Mesendoderm (in vitro differentiated cells): ENCODE measurements around the gene CD38.

Source experiments
- DNase-seq: peaks from one replicate; pipeline ENCODE4 v3.0.0; 2013
- H2AK5ac ChIP-seq: 2 replicates; pipeline ENCODE4 v1.6.1; 2013; ENCODE audit warnings: low read length, inconsistent platforms
- H2BK120ac ChIP-seq: 2 replicates; pipeline ENCODE4 v1.6.1; 2013; ENCODE audit warnings: low read depth, mild to moderate bottlenecking, low read length, moderate library complexity, mixed read lengths
- H2BK15ac ChIP-seq: replicated peaks from 2 replicates; pipeline ENCODE4 v1.6.1; 2013; ENCODE audit warnings: low read depth, mild to moderate bottlenecking, moderate library complexity
- H2BK5ac ChIP-seq: 2 replicates; pipeline ENCODE4 v1.6.1; 2013; ENCODE audit warnings: low read length, inconsistent platforms
- H3K18ac ChIP-seq: 2 replicates; pipeline ENCODE4 v1.6.1; 2013; ENCODE audit warnings: mild to moderate bottlenecking, low read length, mixed read lengths
- H3K23ac ChIP-seq: one replicate; pipeline ENCODE4 v1.6.1; 2013; ENCODE audit warnings: low read length
- H3K27ac ChIP-seq: 2 replicates; pipeline ENCODE4 v1.5.1; 2013; ENCODE audit warnings: low read depth, mild to moderate bottlenecking, inconsistent platforms, low read length, moderate library complexity
- H3K27me3 ChIP-seq: 2 replicates; pipeline ENCODE4 v1.6.1; 2013; ENCODE audit warnings: low read length, control low read depth, mild to moderate bottlenecking, inconsistent platforms; ENCODE audit not compliant: insufficient read depth, poor library complexity
- H3K36me3 ChIP-seq: 2 replicates; pipeline ENCODE4 v1.6.1; 2013; ENCODE audit warnings: low read length, inconsistent platforms; ENCODE audit not compliant: control insufficient read depth, insufficient read depth
- H3K4ac ChIP-seq: one replicate; pipeline ENCODE4 v1.6.1; 2013; ENCODE audit warnings: low read depth, mild to moderate bottlenecking, low read length, moderate library complexity
- H3K4me1 ChIP-seq: 2 replicates; pipeline ENCODE4 v1.6.1; 2013; ENCODE audit warnings: low read depth, low read length, inconsistent platforms; ENCODE audit not compliant: control insufficient read depth
- H3K4me2 ChIP-seq: 2 replicates; pipeline ENCODE4 v1.6.1; 2013; ENCODE audit warnings: low read length
- H3K4me3 ChIP-seq: 2 replicates; pipeline ENCODE4 v1.5.1; 2013; ENCODE audit warnings: mild to moderate bottlenecking, low read length
- H3K56ac ChIP-seq: one replicate; pipeline ENCODE4 v1.6.1; 2013; ENCODE audit warnings: low read length
- H3K79me1 ChIP-seq: 2 replicates; pipeline ENCODE4 v1.6.1; 2013; ENCODE audit warnings: low read length, inconsistent platforms
- H3K79me2 ChIP-seq: 2 replicates; pipeline ENCODE4 v1.6.1; 2013; ENCODE audit warnings: mild to moderate bottlenecking, low read length; ENCODE audit not compliant: control insufficient read depth, insufficient read depth
- H3K9ac ChIP-seq: 2 replicates; pipeline ENCODE4 v1.6.1; 2013; ENCODE audit warnings: low read length, inconsistent platforms
- H4K5ac ChIP-seq: one replicate; pipeline ENCODE4 v1.6.1; 2013; ENCODE audit warnings: low read length
- H4K8ac ChIP-seq: one replicate; pipeline ENCODE4 v1.6.1; 2013; ENCODE audit warnings: low read depth, mild to moderate bottlenecking, control low read depth, low read length, moderate library complexity
- WGBS: extraction: QIAGEN DNeasy Blood & Tissue Kit; methylation state at CpG from one replicate; pipeline ENCODE4 v1.1.7; 2013; ENCODE audit warnings: low lambda C conversion rate, missing lambda C conversion rate; ENCODE audit not compliant: insufficient coverage; ENCODE audit errors: extremely low coverage; 5-methylcytosine and 5-hydroxymethylcytosine counted together

The CD38 gene

GRCh38 chr4:15893962-15894361 lies 115.8 kb downstream of the CD38 start:
- no peaks in the 10 kb centered on the region for H3K36me3 ChIP-seq
- H3K4ac ChIP-seq, result no peak overlapping the region
- H3K4me3 ChIP-seq, result no peak overlapping the region
- no peak overlapping the region for H2BK120ac ChIP-seq
- no peaks in the 10 kb centered on the region for H3K27me3 ChIP-seq
- no peak overlapping the region for H2BK15ac ChIP-seq
- H3K56ac ChIP-seq, result no peak overlapping the region
- H3K23ac ChIP-seq, result no peak overlapping the region
- H3K18ac ChIP-seq, result no peak overlapping the region
- no peak overlapping the region for H4K8ac ChIP-seq
- no peak overlapping the region for H2BK5ac ChIP-seq
- no peak overlapping the region for H4K5ac ChIP-seq
- no peaks in the 10 kb centered on the region for H3K4me1 ChIP-seq
- DNase-seq, result no peak
- no peak overlapping the region for H3K9ac ChIP-seq
- H3K4me2 ChIP-seq, result no peak overlapping the region
- no peaks in the 10 kb centered on the region for H3K79me2 ChIP-seq
- H3K27ac ChIP-seq, result no peak overlapping the region
- no peak overlapping the region for H2AK5ac ChIP-seq
- no peaks in the 10 kb centered on the region for H3K79me1 ChIP-seq
- no CpG with 5 or more reads among the region's 4 CpGs for WGBS

GRCh38 chr4:15894393-15894792 lies 116.3 kb downstream of the CD38 start:
- H3K4me1 ChIP-seq, result no peaks in the 10 kb centered on the region
- H3K23ac ChIP-seq, result no peak overlapping the region
- no peak overlapping the region for H3K18ac ChIP-seq
- no peak overlapping the region for H3K4ac ChIP-seq
- DNase-seq, result no peak
- H3K36me3 ChIP-seq, result no peaks in the 10 kb centered on the region
- H3K27me3 ChIP-seq, result no peaks in the 10 kb centered on the region
- no peak overlapping the region for H2BK5ac ChIP-seq
- H2BK15ac ChIP-seq, result no peak overlapping the region
- H3K9ac ChIP-seq, result no peak overlapping the region
- H3K79me2 ChIP-seq, result no peaks in the 10 kb centered on the region
- no peak overlapping the region for H3K4me2 ChIP-seq
- no peak overlapping the region for H3K56ac ChIP-seq
- no peak overlapping the region for H4K8ac ChIP-seq
- no peak overlapping the region for H2AK5ac ChIP-seq
- H3K79me1 ChIP-seq, result no peaks in the 10 kb centered on the region
- H3K27ac ChIP-seq, result no peak overlapping the region
- H3K4me3 ChIP-seq, result no peak overlapping the region
- no peak overlapping the region for H4K5ac ChIP-seq
- no peak overlapping the region for H2BK120ac ChIP-seq
- WGBS, result no CpG with 5 or more reads among the region's 1 CpG

GRCh38 chr4:15894921-15895916 lies 117.1 kb downstream of the CD38 start:
- Histone ChIP-seq H2BK5ac (no peak overlapping the region), H2BK120ac (no peak overlapping the region), H3K9ac (no peak overlapping the region), H3K56ac (no peak overlapping the region), H3K4me3 (no peak overlapping the region), H4K5ac (no peak overlapping the region), H4K8ac (no peak overlapping the region), H2AK5ac (no peak overlapping the region), H3K36me3 (no peaks in the 10 kb centered on the region), H3K79me2 (no peaks in the 10 kb centered on the region), H3K79me1 (no peaks in the 10 kb centered on the region), H3K4me2 (no peak overlapping the region), H3K18ac (no peak overlapping the region), H3K23ac (no peak overlapping the region), H3K4ac (no peak overlapping the region), H3K27ac (no peak overlapping the region), H3K27me3 (no peaks in the 10 kb centered on the region), H2BK15ac (no peak overlapping the region), H3K4me1 (no peaks in the 10 kb centered on the region)
- no peak for DNase-seq
- WGBS, result no CpG with 5 or more reads among the region's 4 CpGs

GRCh38 chr4:15897577-15897976 lies 119.4 kb downstream of the CD38 start:
- H3K4ac ChIP-seq, result no peak overlapping the region
- H3K79me2 ChIP-seq, result no peaks in the 10 kb centered on the region
- H3K18ac ChIP-seq, result no peak overlapping the region
- H4K8ac ChIP-seq, result no peak overlapping the region
- no peak overlapping the region for H2BK5ac ChIP-seq
- DNase-seq, result no peak
- no peak overlapping the region for H3K56ac ChIP-seq
- no peak overlapping the region for H3K23ac ChIP-seq
- H2BK15ac ChIP-seq, result no peak overlapping the region
- no peaks in the 10 kb centered on the region for H3K36me3 ChIP-seq
- no peaks in the 10 kb centered on the region for H3K4me1 ChIP-seq
- no peak overlapping the region for H3K4me3 ChIP-seq
- H2BK120ac ChIP-seq, result no peak overlapping the region
- H3K9ac ChIP-seq, result no peak overlapping the region
- no peak overlapping the region for H3K27ac ChIP-seq
- H3K79me1 ChIP-seq, result no peaks in the 10 kb centered on the region
- no CpG with 5 or more reads among the region's 2 CpGs for WGBS
- H4K5ac ChIP-seq, result no peak overlapping the region
- H3K4me2 ChIP-seq, result no peak overlapping the region
- no peaks in the 10 kb centered on the region for H3K27me3 ChIP-seq
- H2AK5ac ChIP-seq, result no peak overlapping the region

- no peak for DNase-seq
- Histone ChIP-seq H2BK15ac (no peak overlapping the region), H3K27ac (no peak overlapping the region), H4K5ac (no peak overlapping the region), H3K18ac (no peak overlapping the region), H3K4me3 (no peak overlapping the region), H3K79me2 (no peaks in the 10 kb centered on the region), H2AK5ac (no peak overlapping the region), H3K56ac (no peak overlapping the region), H3K4me2 (no peak overlapping the region), H3K9ac (no peak overlapping the region), H3K36me3 (no peaks in the 10 kb centered on the region), H3K4ac (no peak overlapping the region), H3K27me3 (no peaks in the 10 kb centered on the region), H3K23ac (no peak overlapping the region), H2BK5ac (no peak overlapping the region), H4K8ac (no peak overlapping the region), H2BK120ac (no peak overlapping the region), H3K4me1 (no peaks in the 10 kb centered on the region), H3K79me1 (no peaks in the 10 kb centered on the region)
These were observed 120.8 kb downstream of the CD38 start for GRCh38 chr4:15898902-15899301.

- Histone ChIP-seq H3K4me2 (no peak overlapping the region), H3K4me1 (no peaks in the 10 kb centered on the region), H3K56ac (no peak overlapping the region), H3K18ac (no peak overlapping the region), H2BK120ac (no peak overlapping the region), H4K5ac (no peak overlapping the region), H2BK15ac (no peak overlapping the region), H3K4me3 (no peak overlapping the region), H4K8ac (no peak overlapping the region), H3K79me2 (no peaks in the 10 kb centered on the region), H3K27ac (no peak overlapping the region), H3K9ac (no peak overlapping the region), H3K27me3 (no peaks in the 10 kb centered on the region), H3K23ac (no peak overlapping the region), H2AK5ac (no peak overlapping the region), H3K36me3 (no peaks in the 10 kb centered on the region), H2BK5ac (no peak overlapping the region), H3K79me1 (no peaks in the 10 kb centered on the region), H3K4ac (no peak overlapping the region)
- DNase-seq, result no peak
- no CpG with 5 or more reads among the region's 1 CpG for WGBS
These were observed 121.4 kb downstream of the CD38 start for GRCh38 chr4:15899511-15899910.
